ENCODE measurements around the gene HRH1.

Gene HRH1

DNA sequence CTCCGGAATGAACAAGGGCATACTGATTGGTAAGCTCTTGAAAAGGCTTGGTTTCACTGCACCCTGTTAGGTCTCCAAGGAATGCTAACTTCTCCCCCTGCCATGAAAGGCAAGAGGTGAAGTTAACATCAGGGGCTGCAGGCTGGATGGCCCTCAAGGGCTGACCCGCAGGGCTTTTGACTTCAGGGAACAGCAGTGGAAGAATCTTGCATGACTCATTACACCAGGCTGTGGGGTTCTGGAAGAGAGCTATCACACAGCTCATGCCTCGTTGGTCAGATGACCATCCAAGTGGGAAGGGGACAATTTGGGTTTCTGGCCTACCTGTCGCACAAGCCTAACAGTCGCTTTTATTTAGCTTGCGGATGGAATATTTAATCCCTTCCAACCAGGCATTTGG is 94.3 kb downstream of the HRH1 start:
- Histone ChIP-seq H3K36me3 (ENCODE audit: control insufficient read depth in 2 of 2, insufficient read depth in 1 of 2, low read length in 2 of 2) (no peaks in the 10 kb centered on the region), H3K9me3 (ENCODE audit: control insufficient read depth, insufficient read depth, low read depth, low read length) (no peaks in the 10 kb centered on the region), H3K4me3 (ENCODE audit: low read depth, low read length) (no peak overlapping the region), H3K4me1 (ENCODE audit: control insufficient read depth, insufficient read depth, low read length) (no peaks in the 10 kb centered on the region), H3K27ac (ENCODE audit: extremely low read depth, low read depth, low read length) (no peak overlapping the region)
- CTCF ChIA-PET: interaction anchor here (5.0 kb wide), 1 partner anchor 13 kb away, joined by 18 read pairs; no protein-coding TSS in a partner anchor
- TF ChIP-seq ZNF174 (tag by site-specific recombination; IDR thresholded peaks at IDR 0.05) (no peak), HOXD13 (CRISPR knock-in tag; IDR thresholded peaks at IDR 0.05; ENCODE audit: borderline replicate concordance) (no peak), ZNF433 (tag by site-specific recombination; IDR thresholded peaks at IDR 0.05; ENCODE audit: low read depth) (no peak), SALL2 (tag by site-specific recombination; IDR thresholded peaks at IDR 0.05; ENCODE audit: borderline replicate concordance) (no peak), ZNF350 (tag by site-specific recombination; IDR thresholded peaks at IDR 0.05) (no peak), ZNF24 (tag by site-specific recombination; IDR thresholded peaks at IDR 0.05) (no peak), ZXDB (tag by site-specific recombination; IDR thresholded peaks at IDR 0.05) (no peak), ZNF843 (tag by site-specific recombination; IDR thresholded peaks at IDR 0.05) (no peak), SCRT2 (tag by site-specific recombination; IDR thresholded peaks at IDR 0.05) (peak; percentile 46; the same call in 1 of the 2 replicates), SCRT1 (tag by site-specific recombination; IDR thresholded peaks at IDR 0.05; ENCODE audit: borderline replicate concordance) (0 out of 2 replicates have a peak, but pooled peaks have one; percentile 35), HOXA7 (CRISPR knock-in tag; IDR thresholded peaks at IDR 0.05; ENCODE audit: borderline replicate concordance) (no peak), YY2 (tag by site-specific recombination; IDR thresholded peaks at IDR 0.05) (no peak), ZNF302 (tag by site-specific recombination; IDR thresholded peaks at IDR 0.05; ENCODE audit: low read depth) (no peak), ZSCAN30 (tag by site-specific recombination; IDR thresholded peaks at IDR 0.05) (no peak), ZNF473 (tag by site-specific recombination; IDR thresholded peaks at IDR 0.05) (no peak), ZNF391 (tag by site-specific recombination; IDR thresholded peaks at IDR 0.05; ENCODE audit: borderline replicate concordance, low read depth) (no peak)
- TF ChIP-seq, protein P1, sequence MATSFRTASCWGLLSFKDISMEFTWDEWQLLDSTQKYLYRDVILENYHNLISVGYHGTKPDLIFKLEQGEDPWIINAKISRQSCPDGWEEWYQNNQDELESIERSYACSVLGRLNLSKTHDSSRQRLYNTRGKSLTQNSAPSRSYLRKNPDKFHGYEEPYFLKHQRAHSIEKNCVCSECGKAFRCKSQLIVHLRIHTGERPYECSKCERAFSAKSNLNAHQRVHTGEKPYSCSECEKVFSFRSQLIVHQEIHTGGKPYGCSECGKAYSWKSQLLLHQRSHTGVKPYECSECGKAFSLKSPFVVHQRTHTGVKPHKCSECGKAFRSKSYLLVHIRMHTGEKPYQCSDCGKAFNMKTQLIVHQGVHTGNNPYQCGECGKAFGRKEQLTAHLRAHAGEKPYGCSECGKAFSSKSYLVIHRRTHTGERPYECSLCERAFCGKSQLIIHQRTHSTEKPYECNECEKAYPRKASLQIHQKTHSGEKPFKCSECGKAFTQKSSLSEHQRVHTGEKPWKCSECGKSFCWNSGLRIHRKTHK (tag by site-specific recombination; IDR thresholded peaks at IDR 0.05): no peak
- POLR2A ChIA-PET: no interaction called here

DNA sequence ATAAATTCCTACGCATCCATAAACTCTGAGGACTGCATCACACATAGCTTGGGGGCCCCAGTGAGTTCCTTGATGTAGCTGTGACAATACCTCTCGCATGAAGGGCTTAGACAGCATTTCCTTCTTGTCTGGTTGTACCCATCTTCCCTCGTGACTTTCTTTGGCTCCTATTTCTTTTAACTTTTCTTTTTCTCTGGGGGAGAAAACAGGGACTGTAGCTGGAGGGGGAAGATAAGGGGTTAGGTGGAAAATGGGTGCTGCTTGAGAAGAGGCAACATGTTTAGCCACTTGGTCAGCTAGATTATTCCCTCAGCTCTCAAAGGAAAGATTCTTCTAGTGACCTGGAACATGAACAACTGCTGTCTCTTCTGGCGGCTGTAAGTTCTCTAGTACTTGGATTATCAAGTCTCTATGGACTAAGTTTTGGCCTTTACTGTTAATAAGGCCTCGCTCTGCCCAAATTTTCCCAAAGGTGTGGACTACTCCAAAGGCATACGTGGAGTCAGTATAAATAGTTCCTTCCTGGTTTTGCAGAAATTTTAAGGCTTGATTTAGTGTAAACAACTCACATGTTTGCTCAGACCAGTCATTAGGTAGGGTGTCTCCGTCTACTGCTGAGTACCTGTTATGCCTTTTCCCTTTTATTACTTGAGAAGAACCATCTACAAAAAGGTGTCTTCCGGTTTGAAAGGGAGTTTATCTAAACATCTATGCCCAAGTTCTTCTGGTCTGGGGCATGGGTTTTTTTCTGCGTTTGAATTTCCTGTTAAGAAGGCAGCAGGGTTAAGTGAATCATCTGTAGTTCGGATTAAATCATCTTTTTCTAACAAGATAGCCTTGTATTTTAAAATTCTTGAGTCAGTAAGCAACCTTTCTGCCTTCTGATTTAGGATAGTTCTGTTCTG is 96.9 kb downstream of the HRH1 start:
- Histone ChIP-seq H3K4me1 (ENCODE audit: control insufficient read depth, insufficient read depth, low read length) (no peaks in the 10 kb centered on the region), H3K9me3 (ENCODE audit: control insufficient read depth, insufficient read depth, low read depth, low read length) (no peaks in the 10 kb centered on the region), H3K27ac (ENCODE audit: extremely low read depth, low read depth, low read length) (no peak overlapping the region), H3K4me3 (ENCODE audit: low read depth, low read length) (no peak overlapping the region), H3K36me3 (ENCODE audit: control insufficient read depth in 2 of 2, insufficient read depth in 1 of 2, low read length in 2 of 2) (no peaks in the 10 kb centered on the region)
- CTCF ChIA-PET: interaction anchor here (0.6 kb wide), 1 partner anchor 413 kb away, joined by 3 read pairs; no protein-coding TSS in a partner anchor
- POLR2A ChIA-PET: no interaction called here
- TF ChIP-seq MZF1 (tag by site-specific recombination; IDR thresholded peaks at IDR 0.05; ENCODE audit: borderline replicate concordance) (no peak), ZNF394 (tag by site-specific recombination; IDR thresholded peaks at IDR 0.05; ENCODE audit: borderline replicate concordance) (no peak), ZNF585B (tag by site-specific recombination; IDR thresholded peaks at IDR 0.05) (no peak), KLF1 (tag by site-specific recombination; IDR thresholded peaks at IDR 0.05) (no peak), ZNF48 (tag by site-specific recombination; IDR thresholded peaks at IDR 0.05) (no peak), OSR2 (tag by site-specific recombination; IDR thresholded peaks at IDR 0.05) (no peak), GLI2 (tag by site-specific recombination; IDR thresholded peaks at IDR 0.05; ENCODE audit: borderline replicate concordance, low read depth) (no peak), ZNF747 (tag by site-specific recombination; IDR thresholded peaks at IDR 0.05) (no peak)
- TF ChIP-seq, protein P2, sequence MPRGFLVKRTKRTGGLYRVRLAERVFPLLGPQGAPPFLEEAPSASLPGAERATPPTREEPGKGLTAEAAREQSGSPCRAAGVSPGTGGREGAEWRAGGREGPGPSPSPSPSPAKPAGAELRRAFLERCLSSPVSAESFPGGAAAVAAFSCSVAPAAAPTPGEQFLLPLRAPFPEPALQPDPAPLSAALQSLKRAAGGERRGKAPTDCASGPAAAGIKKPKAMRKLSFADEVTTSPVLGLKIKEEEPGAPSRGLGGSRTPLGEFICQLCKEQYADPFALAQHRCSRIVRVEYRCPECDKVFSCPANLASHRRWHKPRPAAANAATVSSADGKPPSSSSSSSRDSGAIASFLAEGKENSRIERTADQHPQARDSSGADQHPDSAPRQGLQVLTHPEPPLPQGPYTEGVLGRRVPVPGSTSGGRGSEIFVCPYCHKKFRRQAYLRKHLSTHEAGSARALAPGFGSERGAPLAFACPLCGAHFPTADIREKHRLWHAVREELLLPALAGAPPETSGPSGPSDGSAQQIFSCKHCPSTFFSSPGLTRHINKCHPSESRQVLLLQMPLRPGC (tag by site-specific recombination; IDR thresholded peaks at IDR 0.05): no peak
- TF ChIP-seq, protein P3, sequence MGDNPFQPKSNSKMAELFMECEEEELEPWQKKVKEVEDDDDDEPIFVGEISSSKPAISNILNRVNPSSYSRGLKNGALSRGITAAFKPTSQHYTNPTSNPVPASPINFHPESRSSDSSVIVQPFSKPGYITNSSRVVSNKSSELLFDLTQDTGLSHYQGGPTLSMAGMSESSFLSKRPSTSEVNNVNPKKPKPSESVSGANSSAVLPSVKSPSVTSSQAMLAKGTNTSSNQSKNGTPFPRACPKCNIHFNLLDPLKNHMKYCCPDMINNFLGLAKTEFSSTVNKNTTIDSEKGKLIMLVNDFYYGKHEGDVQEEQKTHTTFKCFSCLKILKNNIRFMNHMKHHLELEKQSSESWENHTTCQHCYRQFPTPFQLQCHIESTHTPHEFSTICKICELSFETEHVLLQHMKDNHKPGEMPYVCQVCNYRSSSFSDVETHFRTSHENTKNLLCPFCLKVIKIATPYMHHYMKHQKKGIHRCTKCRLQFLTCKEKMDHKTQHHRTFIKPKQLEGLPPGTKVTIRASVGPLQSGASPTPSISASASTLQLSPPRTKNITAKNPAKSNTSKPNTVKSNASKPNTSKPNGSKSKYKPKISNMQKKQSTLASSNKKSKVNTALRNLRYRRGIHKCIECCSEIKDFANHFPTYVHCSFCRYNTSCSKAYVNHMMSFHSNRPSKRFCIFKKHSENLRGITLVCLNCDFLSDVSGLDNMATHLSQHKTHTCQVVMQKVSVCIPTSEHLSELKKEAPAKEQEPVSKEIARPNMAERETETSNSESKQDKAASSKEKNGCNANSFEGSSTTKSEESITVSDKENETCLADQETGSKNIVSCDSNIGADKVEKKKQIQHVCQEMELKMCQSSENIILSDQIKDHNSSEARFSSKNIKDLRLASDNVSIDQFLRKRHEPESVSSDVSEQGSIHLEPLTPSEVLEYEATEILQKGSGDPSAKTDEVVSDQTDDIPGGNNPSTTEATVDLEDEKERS (tag by site-specific recombination; IDR thresholded peaks at IDR 0.05): no peak

Measured in HEK293 (cell line).